Stomach (tissue), 9 donors: ENCODE data around the gene ABTB2. TPM values are rescaled to one million over a fixed set of nuclear protein-coding genes. Genes with fewer than 3 reads are reported as not detected.

ENCODE experiments used
- DNase-seq, 2 donors: peaks; one replicate each; pipeline versions ENCODE4 v3.0.0 to v3.0.0-alpha.2; 2013 to 2019
- H3K27ac ChIP-seq, 5 donors: fragments of 200-600 bp in 4 of 5; sonication (generic) in 4 of 5; one replicate each; pipeline ENCODE4 v1.5.1; 2013 to 2019; ENCODE audit warnings: mild to moderate bottlenecking in 1 of 5, moderate library complexity in 1 of 5
- H3K27me3 ChIP-seq, 3 donors: fragments of 200-600 bp; sonication (generic); one replicate each; pipeline ENCODE4 v1.5.1; 2017 to 2019; ENCODE audit warnings: mixed run types in 1 of 3
- H3K36me3 ChIP-seq, 4 donors: fragments of 200-600 bp; sonication (generic); 1 replicate in 3 of 4; 2 replicates in 1 of 4; pipeline ENCODE4 v1.5.1; 2016 to 2019
- H3K4me1 ChIP-seq, 4 donors: fragments of 200-600 bp; sonication (generic); one replicate each; pipeline ENCODE4 v1.5.1; 2016 to 2019
- H3K4me3 ChIP-seq, 4 donors: fragments of 200-600 bp; sonication (generic) in 3 of 4; one replicate each; pipeline ENCODE4 v1.5.1; 2016 to 2019; ENCODE audit warnings: mild to moderate bottlenecking in 1 of 4
- H3K9me3 ChIP-seq, 4 donors: fragments of 200-600 bp; sonication (generic); one replicate each; pipeline ENCODE4 v1.5.1; 2016 to 2019
- EP300 ChIP-seq: sonication (generic); formaldehyde crosslinking; IDR thresholded peaks from one replicate; pipeline ENCODE4 v1.6.1; 2017; ENCODE audit warnings: antibody characterized with exemption
- POLR2A ChIP-seq, 4 donors: fragments of 450-650 bp; IDR thresholded peaks; one replicate each; pipeline ENCODE4 v1.6.1; 2016; ENCODE audit warnings: antibody characterized with exemption in 4 of 4, control low read depth in 2 of 4, mild to moderate bottlenecking in 1 of 4, moderate library complexity in 1 of 4
- POLR2AphosphoS5 ChIP-seq, 3 donors: sonication (generic); formaldehyde crosslinking; IDR thresholded peaks; one replicate each; pipeline ENCODE4 v1.6.1; 2016; ENCODE audit warnings: antibody characterized with exemption in 3 of 3
- WGBS, 5 donors: extraction: QIAGEN DNeasy Blood & Tissue Kit in 3 of 5; methylation state at CpG; one replicate each; pipeline versions ENCODE4 v1.1.5 to v1.1.7; 2013 to 2018; 5-methylcytosine and 5-hydroxymethylcytosine counted together
- intact Hi-C: fragments of 100-400 bp; cut with DNase I; formaldehyde crosslinking; loops from one replicate; pipeline ENCODE4 v1.15.1; 2023; ENCODE audit warnings: low total_unique reads
- polyA plus RNA-seq, 3 donors: library from polyadenylated mRNA; stranded (reverse); fragments of 200-250 nt; gene quantifications; one replicate each; pipeline ENCODE4 v1.2.3, GENCODE V29; 2013
- total RNA-seq, 5 donors: library from RNA; depleted of rRNA; stranded (reverse); fragments of >200 nt; gene quantifications; one replicate each; pipeline versions ENCODE4 v1.1.0 to v1.2.3, GENCODE V29; 2014 to 2016
- TF ChIP-seq, protein P1 (sequence below), 7 experiments: fragments of 450-650 bp in 4 of 7; fragments of 200-600 bp in 3 of 7; sonication (generic) in 3 of 7; IDR thresholded peaks; one replicate each; pipeline ENCODE4 v1.5.1; 2016 to 2019; ENCODE audit warnings: antibody characterized with exemption in 7 of 7, control low read depth in 2 of 7, mild to moderate bottlenecking in 1 of 7
- donor health status: healthy with polysubstance abuse.
- donor health status: Bipolar disorder and iron deficiency.
- donor health status: healthy.

The ABTB2 gene
- total and polyA plus RNA-seq, 8 donors, result 0.58 to 12.7 (median 2.2) TPM

DNA sequence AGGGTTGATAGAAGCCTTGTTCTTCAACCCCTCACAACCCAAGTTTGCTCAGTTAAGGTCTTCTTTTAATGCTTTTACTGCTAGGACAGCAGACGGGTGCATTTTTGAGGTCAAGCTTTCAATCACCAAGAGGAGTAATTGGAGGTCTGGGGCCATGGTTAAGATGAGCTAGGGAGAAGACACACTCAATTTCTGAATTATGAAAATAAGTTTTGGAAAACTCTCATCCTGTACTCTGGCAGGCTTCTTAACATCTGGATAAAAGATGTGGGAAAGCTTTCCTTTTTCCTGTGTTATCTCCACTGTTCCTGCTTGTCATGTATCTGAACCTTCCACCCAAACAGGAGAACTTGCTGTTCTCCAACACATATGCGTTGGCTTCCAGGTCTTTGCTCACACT lies 9.7 kb downstream of the ABTB2 start:
- TF ChIP-seq EP300 (no peak), POLR2AphosphoS5 (IDR thresholded peaks at IDR 0.05) (no peak), POLR2A (IDR thresholded peaks at IDR 0.05) (no peak)
- TF ChIP-seq, protein P1, sequence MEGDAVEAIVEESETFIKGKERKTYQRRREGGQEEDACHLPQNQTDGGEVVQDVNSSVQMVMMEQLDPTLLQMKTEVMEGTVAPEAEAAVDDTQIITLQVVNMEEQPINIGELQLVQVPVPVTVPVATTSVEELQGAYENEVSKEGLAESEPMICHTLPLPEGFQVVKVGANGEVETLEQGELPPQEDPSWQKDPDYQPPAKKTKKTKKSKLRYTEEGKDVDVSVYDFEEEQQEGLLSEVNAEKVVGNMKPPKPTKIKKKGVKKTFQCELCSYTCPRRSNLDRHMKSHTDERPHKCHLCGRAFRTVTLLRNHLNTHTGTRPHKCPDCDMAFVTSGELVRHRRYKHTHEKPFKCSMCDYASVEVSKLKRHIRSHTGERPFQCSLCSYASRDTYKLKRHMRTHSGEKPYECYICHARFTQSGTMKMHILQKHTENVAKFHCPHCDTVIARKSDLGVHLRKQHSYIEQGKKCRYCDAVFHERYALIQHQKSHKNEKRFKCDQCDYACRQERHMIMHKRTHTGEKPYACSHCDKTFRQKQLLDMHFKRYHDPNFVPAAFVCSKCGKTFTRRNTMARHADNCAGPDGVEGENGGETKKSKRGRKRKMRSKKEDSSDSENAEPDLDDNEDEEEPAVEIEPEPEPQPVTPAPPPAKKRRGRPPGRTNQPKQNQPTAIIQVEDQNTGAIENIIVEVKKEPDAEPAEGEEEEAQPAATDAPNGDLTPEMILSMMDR (IDR thresholded peaks at IDR 0.05), result no peak
- intact Hi-C loops, result no loop called here
- Histone ChIP-seq H3K4me3 (no peak overlapping the region), H3K36me3 (no peaks in the 10 kb centered on the region), H3K27me3 (peaks cover 0 to 4% (median 0%) of the 10 kb centered on the region in 3 donors), H3K27ac (no peak overlapping the region), H3K9me3 (no peaks in the 10 kb centered on the region), H3K4me1 (peaks cover 13 to 55% (median 33%) of the 10 kb centered on the region in 4 donors)
- no peak for DNase-seq
- WGBS, 5 donors, result 83 to 91% (median 86%) methylated on average over 2 of the region's 2 CpGs

DNA sequence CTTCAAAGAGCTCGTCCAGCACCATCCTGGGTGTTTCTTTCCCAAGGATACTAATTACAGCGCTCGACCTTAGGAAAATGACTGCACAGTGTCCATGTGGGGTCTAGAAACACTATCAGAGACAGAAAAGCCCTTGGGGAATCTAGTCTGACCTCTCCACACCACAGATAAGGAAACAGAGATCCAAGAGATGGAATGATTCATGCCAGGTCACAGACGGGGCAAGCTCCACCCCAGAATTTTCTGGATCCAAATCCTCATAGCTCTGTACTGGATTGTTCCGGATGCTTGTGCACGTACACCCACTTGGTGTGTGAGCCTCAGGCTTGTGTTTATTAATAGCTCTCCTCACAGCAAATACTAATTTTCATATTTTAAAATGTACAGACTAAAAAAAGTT lies 11.3 kb downstream of the ABTB2 start:
- Histone ChIP-seq H3K9me3 (no peaks in the 10 kb centered on the region), H3K27ac (peak overlapping the region in 4 of 5 donors; percentile 26 to 56 (median 43)), H3K4me3 (no peak overlapping the region), H3K36me3 (no peaks in the 10 kb centered on the region), H3K4me1 (peaks cover 13 to 66% (median 41%) of the 10 kb centered on the region in 4 donors), H3K27me3 (no peaks in the 10 kb centered on the region)
- intact Hi-C loops, result no loop called here
- no peak for TF ChIP-seq POLR2AphosphoS5 (IDR thresholded peaks at IDR 0.05)
- TF ChIP-seq EP300, result no peak
- TF ChIP-seq, protein P1 (IDR thresholded peaks at IDR 0.05), result no peak
- no peak for TF ChIP-seq POLR2A (IDR thresholded peaks at IDR 0.05)
- WGBS, 5 donors, result 61 to 80% (median 78%) methylated on average over 6 of the region's 6 CpGs
- peak in 1 of 2 donors; percentile 53 for DNase-seq

DNA sequence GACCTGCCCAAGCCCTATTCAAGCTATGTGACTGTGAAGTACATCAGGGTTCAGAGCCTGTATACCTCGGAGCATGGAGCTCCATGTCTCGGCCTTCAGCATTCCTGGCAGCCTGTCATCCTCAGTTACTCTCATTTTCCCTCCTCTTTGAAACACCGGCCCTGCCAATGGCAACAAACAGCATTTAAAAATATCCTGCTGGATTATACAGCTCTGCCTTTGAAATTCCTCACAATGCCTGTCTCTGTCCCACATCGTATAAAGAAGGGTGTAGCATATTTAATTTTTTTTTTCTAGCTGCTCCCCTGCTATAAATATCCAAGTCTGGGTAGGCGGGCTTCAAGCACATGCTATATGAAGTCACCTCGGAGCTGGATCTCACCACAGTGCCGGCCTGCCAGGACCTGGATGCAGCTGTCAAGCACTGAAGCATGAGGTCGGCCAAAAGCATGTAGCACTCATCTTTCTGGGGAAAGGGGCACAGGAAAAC lies 11.8 kb downstream of the ABTB2 start:
- WGBS, 5 donors, result 65 to 83% (median 78%) methylated on average over 8 of the region's 8 CpGs
- peak in 1 of 2 donors; percentile 69 for DNase-seq
- Histone ChIP-seq H3K4me3 (no peak overlapping the region), H3K27me3 (no peaks in the 10 kb centered on the region), H3K4me1 (peaks cover 13 to 67% (median 45%) of the 10 kb centered on the region in 4 donors), H3K36me3 (no peaks in the 10 kb centered on the region), H3K9me3 (no peaks in the 10 kb centered on the region), H3K27ac (peak overlapping the region in 4 of 5 donors; percentile 26 to 56 (median 43))
- TF ChIP-seq, protein P1 (IDR thresholded peaks at IDR 0.05), result no peak
- TF ChIP-seq EP300, result no peak
- TF ChIP-seq POLR2AphosphoS5 (IDR thresholded peaks at IDR 0.05), result no peak
- no peak for TF ChIP-seq POLR2A (IDR thresholded peaks at IDR 0.05)
- intact Hi-C loops, result no loop called here

DNA sequence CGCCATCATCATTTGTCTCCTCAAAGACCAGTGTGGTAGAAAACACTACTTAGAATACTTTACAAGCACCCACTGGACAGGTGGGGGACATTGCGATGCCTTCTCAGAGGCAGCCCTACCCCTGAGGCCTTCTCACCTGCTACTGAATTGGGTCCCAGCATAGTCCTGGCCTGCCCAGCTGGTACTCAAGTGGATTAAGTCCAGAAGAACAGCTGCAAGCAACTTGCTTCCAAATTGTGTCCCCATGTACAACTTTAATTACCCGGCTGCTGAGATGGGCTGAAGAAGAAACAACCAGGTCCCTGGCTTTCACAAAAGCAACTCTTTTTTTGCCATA lies 12.3 kb downstream of the ABTB2 start:
- Histone ChIP-seq H3K36me3 (no peaks in the 10 kb centered on the region), H3K27ac (peak overlapping the region in 4 of 5 donors; percentile 26 to 56 (median 43)), H3K4me1 (peaks cover 13 to 67% (median 45%) of the 10 kb centered on the region in 4 donors), H3K27me3 (no peaks in the 10 kb centered on the region), H3K9me3 (no peaks in the 10 kb centered on the region), H3K4me3 (no peak overlapping the region)
- WGBS, 5 donors, result 66 to 90% (median 84%) methylated on average over 2 to 3 of the region's 3 CpGs
- no peak for DNase-seq
- intact Hi-C loops, result no loop called here
- no peak for TF ChIP-seq POLR2AphosphoS5 (IDR thresholded peaks at IDR 0.05)
- TF ChIP-seq POLR2A (IDR thresholded peaks at IDR 0.05), result no peak
- TF ChIP-seq, protein P1 (IDR thresholded peaks at IDR 0.05), result no peak
- no peak for TF ChIP-seq EP300
